ENCODE measurements around the gene FAM3B.

DNA sequence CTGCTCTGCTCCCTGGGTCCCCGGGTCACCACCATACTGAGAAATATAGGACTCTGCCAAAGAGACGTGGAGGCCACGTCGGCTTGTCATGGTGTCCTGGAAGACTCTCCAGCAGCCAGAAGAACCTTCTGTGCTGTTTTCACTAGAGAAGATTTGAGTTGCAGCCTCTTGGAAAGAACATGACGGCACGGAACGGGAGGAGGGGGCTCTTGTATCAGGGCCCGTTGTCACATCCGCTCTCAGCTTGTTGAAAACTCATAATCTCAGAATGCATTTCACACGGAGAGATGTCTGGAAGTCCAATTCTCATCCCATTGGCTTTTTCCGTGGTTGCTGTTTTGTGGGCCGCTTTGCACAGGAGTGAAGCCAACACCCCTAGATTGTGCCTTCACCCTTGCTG, 39.4 kb upstream of the FAM3B start:
- TF ChIP-seq EZH2 (IDR thresholded peaks at IDR 0.05; ENCODE audit: borderline replicate concordance) = no peak
- TF ChIP-seq, protein P1, sequence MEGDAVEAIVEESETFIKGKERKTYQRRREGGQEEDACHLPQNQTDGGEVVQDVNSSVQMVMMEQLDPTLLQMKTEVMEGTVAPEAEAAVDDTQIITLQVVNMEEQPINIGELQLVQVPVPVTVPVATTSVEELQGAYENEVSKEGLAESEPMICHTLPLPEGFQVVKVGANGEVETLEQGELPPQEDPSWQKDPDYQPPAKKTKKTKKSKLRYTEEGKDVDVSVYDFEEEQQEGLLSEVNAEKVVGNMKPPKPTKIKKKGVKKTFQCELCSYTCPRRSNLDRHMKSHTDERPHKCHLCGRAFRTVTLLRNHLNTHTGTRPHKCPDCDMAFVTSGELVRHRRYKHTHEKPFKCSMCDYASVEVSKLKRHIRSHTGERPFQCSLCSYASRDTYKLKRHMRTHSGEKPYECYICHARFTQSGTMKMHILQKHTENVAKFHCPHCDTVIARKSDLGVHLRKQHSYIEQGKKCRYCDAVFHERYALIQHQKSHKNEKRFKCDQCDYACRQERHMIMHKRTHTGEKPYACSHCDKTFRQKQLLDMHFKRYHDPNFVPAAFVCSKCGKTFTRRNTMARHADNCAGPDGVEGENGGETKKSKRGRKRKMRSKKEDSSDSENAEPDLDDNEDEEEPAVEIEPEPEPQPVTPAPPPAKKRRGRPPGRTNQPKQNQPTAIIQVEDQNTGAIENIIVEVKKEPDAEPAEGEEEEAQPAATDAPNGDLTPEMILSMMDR (IDR thresholded peaks at IDR 0.05; ENCODE audit: poor library complexity) = no peak
- TF ChIP-seq EZH2phosphoT487 (IDR thresholded peaks at IDR 0.05; ENCODE audit: low read depth, severe bottlenecking, unreplicated experiment) = no peak
